Measurements from ENCODE around the gene SYT17.

GRCh38 chr16:19192865-19193264, 24.8 kb downstream of the SYT17 start:
- no peak for TF ChIP-seq CTCF (IDR thresholded peaks at IDR 0.05)
- no peak for TF ChIP-seq ZFX (IDR thresholded peaks at IDR 0.05; ENCODE audit: borderline replicate concordance)
